ENCODE results near the gene PKHD1.
A peak's percentile ranks its signal among the peaks of the same experiment; 100 is the strongest.
"Not testable (repeated sequence)": the region's sequence is repeated elsewhere in the genome, so short reads cannot be mapped to it uniquely, and the experiment has no call there.

The PKHD1 gene

GRCh38 chr6:51983564-51983963 is 103.8 kb downstream of the PKHD1 start:
- TF ChIP-seq ARNTL (CRISPR knock-in tag; IDR thresholded peaks at IDR 0.05; ENCODE audit: borderline replicate concordance, low read depth) (no peak), RARB (CRISPR knock-in tag; IDR thresholded peaks at IDR 0.05) (no peak), SNAI2 (CRISPR knock-in tag; IDR thresholded peaks at IDR 0.05) (no peak), ZC3H10 (CRISPR knock-in tag; IDR thresholded peaks at IDR 0.05) (no peak), TCF4 (CRISPR knock-in tag; IDR thresholded peaks at IDR 0.05; ENCODE audit: borderline replicate concordance) (no peak), ESRRG (CRISPR knock-in tag; IDR thresholded peaks at IDR 0.05) (no peak), ZFP30 (CRISPR knock-in tag; IDR thresholded peaks at IDR 0.05) (no peak), OSR1 (CRISPR knock-in tag; IDR thresholded peaks at IDR 0.05) (no peak), CSRNP3 (CRISPR knock-in tag; IDR thresholded peaks at IDR 0.05) (no peak)
- TF ChIP-seq, protein P1, sequence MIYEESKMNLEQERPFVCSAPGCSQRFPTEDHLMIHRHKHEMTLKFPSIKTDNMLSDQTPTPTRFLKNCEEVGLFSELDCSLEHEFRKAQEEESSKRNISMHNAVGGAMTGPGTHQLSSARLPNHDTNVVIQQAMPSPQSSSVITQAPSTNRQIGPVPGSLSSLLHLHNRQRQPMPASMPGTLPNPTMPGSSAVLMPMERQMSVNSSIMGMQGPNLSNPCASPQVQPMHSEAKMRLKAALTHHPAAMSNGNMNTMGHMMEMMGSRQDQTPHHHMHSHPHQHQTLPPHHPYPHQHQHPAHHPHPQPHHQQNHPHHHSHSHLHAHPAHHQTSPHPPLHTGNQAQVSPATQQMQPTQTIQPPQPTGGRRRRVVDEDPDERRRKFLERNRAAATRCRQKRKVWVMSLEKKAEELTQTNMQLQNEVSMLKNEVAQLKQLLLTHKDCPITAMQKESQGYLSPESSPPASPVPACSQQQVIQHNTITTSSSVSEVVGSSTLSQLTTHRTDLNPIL (CRISPR knock-in tag; IDR thresholded peaks at IDR 0.05; ENCODE audit: low read depth) = no peak
- no peak for ATAC-seq

DNA sequence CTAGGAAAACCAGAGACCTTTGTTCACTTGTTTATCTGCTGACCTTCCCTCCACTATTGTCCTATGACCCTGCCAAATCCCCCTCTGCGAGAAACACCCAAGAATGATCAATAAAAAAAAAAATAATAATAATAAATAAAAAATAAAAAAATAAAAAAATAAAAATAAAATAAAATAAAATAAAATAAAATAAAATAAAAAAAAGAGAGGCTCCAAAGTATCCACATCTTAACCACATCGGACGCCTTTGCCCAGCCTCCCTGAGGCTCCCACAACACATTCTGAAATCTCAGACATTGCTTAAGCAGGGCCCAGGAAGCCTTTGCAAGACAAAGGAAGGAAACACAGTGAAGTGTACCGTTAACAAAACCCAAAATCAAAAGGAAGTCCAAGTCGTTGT is 104.7 kb downstream of the PKHD1 start:
- not testable (repeated sequence) for ATAC-seq

GRCh38 chr6:51976374-51976773 is 111.0 kb downstream of the PKHD1 start:
- no peak for ATAC-seq

GRCh38 chr6:51972659-51973058 is 114.8 kb downstream of the PKHD1 start:
- no peak for TF ChIP-seq GLIS3 (CRISPR knock-in tag; IDR thresholded peaks at IDR 0.05)
- peak; percentile 71; the same call in 1 of the 2 replicates for TF ChIP-seq TCF4 (CRISPR knock-in tag; IDR thresholded peaks at IDR 0.05; ENCODE audit: borderline replicate concordance)
- TF ChIP-seq TSHZ2 (CRISPR knock-in tag; IDR thresholded peaks at IDR 0.05) = 0 out of 2 replicates have a peak, but pooled peaks have one; percentile 58
- no peak; the same call in 2 of the 3 replicates for ATAC-seq

More at GRCh38 chr6:51976374-51976773, 111.0 kb downstream of the PKHD1 start:
- TF ChIP-seq TSHZ2 (CRISPR knock-in tag; IDR thresholded peaks at IDR 0.05) (no peak), RARB (CRISPR knock-in tag; IDR thresholded peaks at IDR 0.05) (no peak), PPARA (CRISPR knock-in tag; IDR thresholded peaks at IDR 0.05; ENCODE audit: borderline replicate concordance) (no peak), ZNF565 (CRISPR knock-in tag; conservative IDR thresholded peaks at IDR 0.05; ENCODE audit: low read depth) (no peak), ZC3H10 (CRISPR knock-in tag; IDR thresholded peaks at IDR 0.05) (no peak), CSRNP3 (CRISPR knock-in tag; IDR thresholded peaks at IDR 0.05) (no peak), TOX (CRISPR knock-in tag; IDR thresholded peaks at IDR 0.05; ENCODE audit: borderline replicate concordance) (no peak)

DNA sequence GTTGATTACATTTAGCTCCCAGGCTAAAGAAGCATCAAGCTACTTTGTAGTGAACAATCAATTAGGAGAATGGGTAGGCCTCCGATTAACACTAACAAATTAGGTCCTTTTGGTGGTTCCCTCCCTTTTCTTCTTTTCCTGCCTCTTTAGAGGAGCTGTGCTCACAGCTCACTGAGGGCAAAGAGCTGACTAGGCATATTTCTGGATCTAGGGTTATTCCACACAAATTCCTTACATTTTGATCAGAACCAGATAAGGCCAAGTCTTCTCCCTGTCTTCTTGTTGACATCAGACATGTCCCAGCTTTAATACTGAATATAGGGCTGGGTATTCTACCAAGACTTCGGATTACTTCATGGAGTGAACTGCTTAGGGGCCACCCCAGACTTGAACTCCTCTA is 119.1 kb downstream of the PKHD1 start:
- no peak for ATAC-seq
- TF ChIP-seq ZC3H10 (CRISPR knock-in tag; IDR thresholded peaks at IDR 0.05) = no peak
- TF ChIP-seq ARNTL (CRISPR knock-in tag; IDR thresholded peaks at IDR 0.05; ENCODE audit: borderline replicate concordance, low read depth) = no peak
